ENCODE data around the gene LRP10. TPM values are rescaled to one million over a fixed set of nuclear protein-coding genes. Genes with fewer than 3 reads are reported as not detected.

Gene LRP10
- total and polyA plus RNA-seq, 2 of the 4 experiments (the other 2 are of a cell fraction): 25.1 to 118 TPM

DNA sequence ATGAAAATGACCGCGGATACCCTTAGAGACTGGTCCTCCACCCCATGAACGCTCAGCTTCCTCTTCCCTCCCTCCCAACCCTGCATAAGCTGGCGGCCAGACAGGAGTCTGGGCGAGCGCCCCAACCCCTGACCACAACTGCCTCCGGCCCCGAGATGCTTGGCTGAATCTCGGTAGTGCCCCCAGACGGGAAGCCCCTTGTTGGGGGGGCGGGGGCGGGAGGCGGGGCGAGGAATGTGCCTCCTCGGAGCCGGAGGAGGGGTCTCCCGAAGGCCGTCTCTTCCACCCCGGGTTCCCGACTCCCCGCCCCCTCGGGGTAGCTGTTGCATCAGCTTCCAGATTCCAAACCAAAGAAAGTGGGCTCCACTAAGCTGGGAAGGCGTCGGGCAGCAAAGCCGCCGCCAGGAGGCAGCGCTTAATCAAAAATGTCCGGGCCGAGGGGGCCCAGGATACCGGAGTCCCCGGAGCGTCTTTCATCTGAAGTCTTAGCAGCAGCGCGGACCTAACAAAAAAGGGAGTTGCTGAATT, 48.9 kb upstream of the LRP10 start (continued):
- peak; percentile 86 for TF ChIP-seq CEBPB (IDR thresholded peaks at IDR 0.05; ENCODE audit: low read depth, low read length)

GRCh38 chr14:22824711-22825359, 46.7 kb upstream of the LRP10 start:
- ATAC-seq (ENCODE audit: low read depth) (peak; percentile 38; the same call in 1 of the 2 replicates), DNase-seq (peak; percentile 98)
- no TSS peak for BruUV-seq (replicated peaks)
- 0 out of 2 replicates have a peak overlapping the region, but pooled peaks have one; percentile 13 for H3K56ac ChIP-seq (ENCODE audit: extremely low read depth, insufficient read depth, low read length)
- no peaks in the 10 kb centered on the region for H3K27me3 ChIP-seq (ENCODE audit: control insufficient read depth, insufficient read depth, low read length)
- H4K5ac ChIP-seq (ENCODE audit: low read depth, low read length): peak overlapping the region; percentile 69
- 54% methylated on average over 5 of the region's 8 CpGs; no CpG with 5 or more reads in 1 of the 2 experiments for WGBS, 2 experiments (ENCODE audit: extremely low coverage in 2 of 2, insufficient read length in 1 of 2)
- peak overlapping the region; percentile 43 for H4K91ac ChIP-seq (ENCODE audit: insufficient read depth, low read depth, low read length)
- H3K79me1 ChIP-seq (ENCODE audit: low read depth in 1 of 2, low read length in 2 of 2): peaks cover 0 to 8% of the 10 kb centered on the region in 2 experiments; a peak in 1 of 4 replicates
- peak overlapping the region; percentile 78 for H2BK5ac ChIP-seq (ENCODE audit: low read depth, low read length, poor library complexity, severe bottlenecking)
- ChIA-PET POLR2A (ENCODE audit: unreplicated experiment) (interaction anchor here (0.6 to 1.0 kb wide), 2 partner anchors 13 to 1302 kb away, joined by 3 to 5 read pairs; no protein-coding TSS in a partner anchor), CTCF (interaction anchor here (3.5 kb wide), 1 partner anchor 28 kb away, joined by 60 read pairs; no protein-coding TSS in a partner anchor)
- H3K4me3 ChIP-seq (ENCODE audit: insufficient read depth, low read depth, low read length): no peak overlapping the region
- peak overlapping the region; percentile 73 for H3K27ac ChIP-seq (ENCODE audit: insufficient read depth, low read length)
- peak overlapping the region; percentile 64 for H3K18ac ChIP-seq (ENCODE audit: low read depth, low read length)
- peak overlapping the region; percentile 39 for H3K14ac ChIP-seq (replicated peaks; ENCODE audit: low read depth, low read length)
- peak overlapping the region; percentile 52 for H3K4me2 ChIP-seq (ENCODE audit: low read depth, low read length)
- no peaks in the 10 kb centered on the region for H4K20me1 ChIP-seq (ENCODE audit: insufficient read depth, low read length)
- dilution Hi-C loops (cut with HindIII; ENCODE audit: low sequenced_read_pairs, unreplicated experiment): no loop called here
- peaks cover 8% of the 10 kb centered on the region for H3K9me1 ChIP-seq (ENCODE audit: insufficient read depth, low read length)
- H2AFZ ChIP-seq (replicated peaks; ENCODE audit: low read length, poor library complexity): peak overlapping the region; percentile 58
- H2BK120ac ChIP-seq (ENCODE audit: low read depth, low read length): peak overlapping the region; percentile 58
- peak overlapping the region; percentile 82 for H2BK20ac ChIP-seq (ENCODE audit: low read depth, low read length)
- intact Hi-C loops (cut with micrococcal nuclease): loop anchor here (5.0 kb wide), 1 partner anchor 157 kb away; the partner anchor contains the start of gene AJUBA
- peak overlapping the region; percentile 74; the same call in 1 of the 3 replicates for H2BK15ac ChIP-seq (ENCODE audit: low read depth, low read length)
- peak overlapping the region; percentile 61 for H3K4ac ChIP-seq (ENCODE audit: low read depth, low read length)
- peak overlapping the region; percentile 70; the same call in 1 of the 2 replicates for H2AK5ac ChIP-seq (ENCODE audit: low read depth, low read length)
- peak overlapping the region in 1 of 2 experiments; percentile 86; a peak in 3 of 4 replicates for H4K8ac ChIP-seq (ENCODE audit: low read depth in 2 of 2, low read length in 2 of 2)
- no peaks in the 10 kb centered on the region for H3K9me3 ChIP-seq (ENCODE audit: control insufficient read depth, insufficient read depth, low read length)
- peak overlapping the region; percentile 29 for H2AK9ac ChIP-seq (replicated peaks; ENCODE audit: low read depth, low read length, poor library complexity)
- H3K9ac ChIP-seq (ENCODE audit: low read depth, low read length): 0 out of 2 replicates have a peak overlapping the region, but pooled peaks have one; percentile 46
- H3K23ac ChIP-seq (ENCODE audit: low read depth, low read length): peak overlapping the region; percentile 25
- H3K36me3 ChIP-seq (ENCODE audit: control insufficient read depth, insufficient read depth, low read length): no peaks in the 10 kb centered on the region
- H3K4me1 ChIP-seq (ENCODE audit: control insufficient read depth, insufficient read depth, low read length): peaks cover 18% of the 10 kb centered on the region
- in situ Hi-C loops (cut with MboI; ENCODE audit: low sequenced_read_pairs): no loop called here
- TF ChIP-seq MXI1 (IDR thresholded peaks at IDR 0.05; ENCODE audit: borderline replicate concordance, low read depth, low read length): peak; percentile 59; the same call in 1 of the 2 replicates
- peak; percentile 95 for TF ChIP-seq MAZ (IDR thresholded peaks at IDR 0.05; ENCODE audit: borderline replicate concordance, low read depth, low read length)
- TF ChIP-seq CHD1 (IDR thresholded peaks at IDR 0.05; ENCODE audit: low read depth, low read length): no peak
- TF ChIP-seq, protein P1, sequence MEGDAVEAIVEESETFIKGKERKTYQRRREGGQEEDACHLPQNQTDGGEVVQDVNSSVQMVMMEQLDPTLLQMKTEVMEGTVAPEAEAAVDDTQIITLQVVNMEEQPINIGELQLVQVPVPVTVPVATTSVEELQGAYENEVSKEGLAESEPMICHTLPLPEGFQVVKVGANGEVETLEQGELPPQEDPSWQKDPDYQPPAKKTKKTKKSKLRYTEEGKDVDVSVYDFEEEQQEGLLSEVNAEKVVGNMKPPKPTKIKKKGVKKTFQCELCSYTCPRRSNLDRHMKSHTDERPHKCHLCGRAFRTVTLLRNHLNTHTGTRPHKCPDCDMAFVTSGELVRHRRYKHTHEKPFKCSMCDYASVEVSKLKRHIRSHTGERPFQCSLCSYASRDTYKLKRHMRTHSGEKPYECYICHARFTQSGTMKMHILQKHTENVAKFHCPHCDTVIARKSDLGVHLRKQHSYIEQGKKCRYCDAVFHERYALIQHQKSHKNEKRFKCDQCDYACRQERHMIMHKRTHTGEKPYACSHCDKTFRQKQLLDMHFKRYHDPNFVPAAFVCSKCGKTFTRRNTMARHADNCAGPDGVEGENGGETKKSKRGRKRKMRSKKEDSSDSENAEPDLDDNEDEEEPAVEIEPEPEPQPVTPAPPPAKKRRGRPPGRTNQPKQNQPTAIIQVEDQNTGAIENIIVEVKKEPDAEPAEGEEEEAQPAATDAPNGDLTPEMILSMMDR (conservative IDR thresholded peaks at IDR 0.05; ENCODE audit: low read depth, low read length): no peak
- TF ChIP-seq, protein P2, sequence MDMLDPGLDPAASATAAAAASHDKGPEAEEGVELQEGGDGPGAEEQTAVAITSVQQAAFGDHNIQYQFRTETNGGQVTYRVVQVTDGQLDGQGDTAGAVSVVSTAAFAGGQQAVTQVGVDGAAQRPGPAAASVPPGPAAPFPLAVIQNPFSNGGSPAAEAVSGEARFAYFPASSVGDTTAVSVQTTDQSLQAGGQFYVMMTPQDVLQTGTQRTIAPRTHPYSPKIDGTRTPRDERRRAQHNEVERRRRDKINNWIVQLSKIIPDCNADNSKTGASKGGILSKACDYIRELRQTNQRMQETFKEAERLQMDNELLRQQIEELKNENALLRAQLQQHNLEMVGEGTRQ (IDR thresholded peaks at IDR 0.05; ENCODE audit: low read depth, low read length): no peak
- no peak; the same call in 1 of the 2 replicates for TF ChIP-seq RAD21 (IDR thresholded peaks at IDR 0.05; ENCODE audit: low read length)
- TF ChIP-seq, protein P3, sequence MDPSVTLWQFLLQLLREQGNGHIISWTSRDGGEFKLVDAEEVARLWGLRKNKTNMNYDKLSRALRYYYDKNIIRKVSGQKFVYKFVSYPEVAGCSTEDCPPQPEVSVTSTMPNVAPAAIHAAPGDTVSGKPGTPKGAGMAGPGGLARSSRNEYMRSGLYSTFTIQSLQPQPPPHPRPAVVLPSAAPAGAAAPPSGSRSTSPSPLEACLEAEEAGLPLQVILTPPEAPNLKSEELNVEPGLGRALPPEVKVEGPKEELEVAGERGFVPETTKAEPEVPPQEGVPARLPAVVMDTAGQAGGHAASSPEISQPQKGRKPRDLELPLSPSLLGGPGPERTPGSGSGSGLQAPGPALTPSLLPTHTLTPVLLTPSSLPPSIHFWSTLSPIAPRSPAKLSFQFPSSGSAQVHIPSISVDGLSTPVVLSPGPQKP (IDR thresholded peaks at IDR 0.05; ENCODE audit: borderline replicate concordance, low read depth, low read length): no peak
- TF ChIP-seq RCOR1 (IDR thresholded peaks at IDR 0.05; ENCODE audit: insufficient replicate concordance, low read length): no peak
- peak; percentile 23; the same call in 1 of the 2 replicates for TF ChIP-seq CEBPB (IDR thresholded peaks at IDR 0.05; ENCODE audit: low read depth, low read length)
